Measurements from ENCODE around the gene SERP2.

Gene SERP2

GRCh38 chr13:44409595-44409994, 36.0 kb downstream of the SERP2 start:
- TF ChIP-seq CTCF (IDR thresholded peaks at IDR 0.05) = no peak

- TF ChIP-seq CTCF (IDR thresholded peaks at IDR 0.05) = no peak
Measured at GRCh38 chr13:44410328-44410859, 36.8 kb downstream of the SERP2 start.

- no peak for TF ChIP-seq CTCF (IDR thresholded peaks at IDR 0.05)
Measured at GRCh38 chr13:44411841-44412240, 38.2 kb downstream of the SERP2 start.

- no peak for TF ChIP-seq CTCF (IDR thresholded peaks at IDR 0.05)
Measured at GRCh38 chr13:44412346-44412935, 38.8 kb downstream of the SERP2 start.

GRCh38 chr13:44413095-44413494, 39.5 kb downstream of the SERP2 start:
- no peak for TF ChIP-seq CTCF (IDR thresholded peaks at IDR 0.05)

- TF ChIP-seq CTCF (IDR thresholded peaks at IDR 0.05) = no peak
Measured at GRCh38 chr13:44414716-44415115, 41.1 kb downstream of the SERP2 start.

- no peak for TF ChIP-seq CTCF (IDR thresholded peaks at IDR 0.05)
Measured at GRCh38 chr13:44415815-44416214, 42.2 kb downstream of the SERP2 start.

- TF ChIP-seq CTCF (IDR thresholded peaks at IDR 0.05) = no peak
Measured at GRCh38 chr13:44416301-44416700, 42.7 kb downstream of the SERP2 start.

Data from LNCAP (cell line).